ENCODE results near the gene SMAD7.

SMAD7 gene

DNA sequence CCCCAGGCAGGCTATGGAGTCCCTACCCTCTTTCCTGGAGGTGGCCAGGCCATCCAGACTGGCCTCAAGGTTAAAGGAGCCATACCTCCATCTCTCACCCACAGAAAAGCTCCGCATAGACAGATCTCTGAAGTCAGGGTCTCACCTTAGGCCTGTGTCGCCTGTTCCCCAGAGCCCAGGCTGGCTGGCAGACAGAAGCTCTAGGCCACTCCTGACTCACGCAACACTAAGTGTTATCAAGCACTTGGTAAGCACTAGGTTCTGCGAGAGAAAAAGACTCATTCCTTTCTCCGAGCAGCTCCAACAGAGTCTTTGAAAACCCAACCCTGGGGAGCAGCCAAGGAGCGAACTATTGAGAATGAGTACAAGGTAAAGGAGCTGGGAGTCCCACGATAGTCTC lies 6.1 kb downstream of the SMAD7 start:
- DNase-seq (ENCODE audit: low read depth): no peak

DNA sequence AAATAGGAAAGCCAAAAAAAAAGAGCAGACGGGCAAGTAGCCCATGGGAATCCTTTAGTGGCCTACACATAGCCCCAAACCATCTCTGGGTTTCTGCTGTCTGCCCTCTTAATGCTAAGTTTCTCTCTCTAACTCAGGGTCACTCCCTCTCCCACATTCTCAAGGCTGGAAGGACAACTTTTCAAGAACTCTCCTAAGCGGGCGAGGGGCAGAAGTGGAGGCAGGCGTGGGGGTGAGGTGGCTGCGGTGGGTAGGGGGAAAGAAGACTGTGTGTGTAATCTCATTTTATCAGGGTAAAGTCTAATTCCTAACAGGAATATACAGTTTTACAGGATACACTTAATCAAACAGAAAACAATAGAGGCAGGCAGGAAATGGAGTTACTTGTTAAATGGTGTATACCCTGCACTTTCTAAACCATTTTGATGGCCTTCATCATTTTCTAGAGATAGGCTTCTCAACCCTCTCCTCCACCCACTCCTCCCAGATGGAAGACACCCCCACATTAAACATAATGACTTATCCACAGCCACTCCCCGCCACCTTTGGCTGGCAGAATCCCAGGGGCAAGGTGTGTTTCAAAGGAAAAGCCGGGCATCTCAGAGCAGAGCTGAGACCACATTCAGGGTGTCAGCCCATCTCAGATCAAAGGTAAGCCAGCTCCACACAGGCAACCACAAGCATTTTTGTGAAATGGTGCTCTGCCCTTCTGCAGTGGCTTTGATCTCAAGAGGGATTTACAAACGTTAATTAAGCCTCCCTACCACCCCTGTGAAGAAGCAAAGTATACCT lies 6.8 kb downstream of the SMAD7 start:
- DNase-seq (ENCODE audit: low read depth): no peak

DNA sequence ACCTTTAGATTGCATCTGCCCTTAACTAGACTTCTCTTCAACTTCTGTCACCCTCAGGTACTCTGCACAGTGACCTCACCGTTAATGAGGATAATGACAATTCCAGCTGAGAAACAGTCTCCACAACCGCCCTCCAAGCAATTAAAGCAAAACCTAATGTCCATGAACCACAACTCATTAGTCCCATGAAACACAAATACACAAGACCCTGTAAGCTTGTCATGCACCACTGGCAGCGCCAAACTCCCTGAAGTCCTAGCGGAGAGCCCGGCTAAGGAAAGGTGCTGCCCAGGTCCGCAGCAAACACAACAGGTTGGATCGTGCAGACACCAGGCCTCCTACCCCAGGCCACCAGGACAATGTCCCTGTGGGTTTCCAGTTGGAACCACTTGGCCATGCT lies 7.4 kb downstream of the SMAD7 start:
- no peak for DNase-seq (ENCODE audit: low read depth)

DNA sequence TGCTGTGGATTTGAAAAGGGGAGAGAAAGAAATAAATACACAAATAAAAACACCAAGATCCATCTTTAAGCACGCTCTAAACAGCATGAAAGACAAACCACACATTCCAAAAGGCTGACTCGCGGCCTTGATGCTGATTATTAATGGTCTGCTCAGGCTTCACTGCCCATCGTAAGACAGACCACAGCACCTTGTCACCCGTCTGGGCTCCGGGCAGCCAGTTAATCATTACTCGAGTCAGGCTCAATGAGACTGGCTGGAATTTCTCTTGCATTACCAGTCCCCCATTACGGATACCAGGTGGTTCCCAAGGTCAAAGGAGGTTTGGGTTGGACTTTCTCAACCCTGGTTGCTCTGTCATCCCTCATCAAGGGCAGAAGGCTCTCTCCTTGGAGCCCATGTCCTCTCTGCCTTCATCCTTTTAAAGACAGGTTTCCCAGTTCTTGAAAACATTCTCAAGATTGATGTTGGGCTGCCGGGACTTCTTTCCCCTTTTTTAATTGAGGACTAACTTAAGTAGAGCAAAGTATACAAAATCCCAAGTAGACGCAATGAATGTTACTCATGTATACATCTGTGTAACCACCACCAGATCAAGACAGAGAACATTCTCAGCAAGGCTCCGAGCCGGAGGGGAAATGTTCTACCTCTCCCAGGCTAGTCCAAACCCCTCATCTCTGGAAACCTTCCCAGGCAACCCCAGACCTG lies 8.1 kb downstream of the SMAD7 start:
- DNase-seq (ENCODE audit: low read depth): no peak

DNA sequence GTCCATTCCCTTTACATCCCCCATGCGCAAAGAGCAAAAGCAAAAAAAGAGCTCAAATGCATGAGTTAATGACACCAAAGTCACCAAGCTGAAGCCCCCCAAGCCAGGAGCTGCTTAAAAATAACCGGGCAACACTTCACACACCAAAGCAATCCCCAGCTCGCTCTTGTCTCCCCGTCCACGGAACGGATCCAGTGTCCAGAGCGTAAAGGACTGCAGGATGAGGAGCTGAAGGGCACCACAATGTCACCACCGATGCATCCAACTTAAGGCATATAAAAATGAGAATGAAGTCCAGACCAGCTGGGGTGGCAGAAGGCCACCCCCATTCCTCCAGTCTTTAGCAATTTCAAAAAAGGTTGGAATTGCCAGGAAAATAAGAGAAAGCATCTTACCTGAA lies 8.7 kb downstream of the SMAD7 start:
- no peak for DNase-seq (ENCODE audit: low read depth)

DNA sequence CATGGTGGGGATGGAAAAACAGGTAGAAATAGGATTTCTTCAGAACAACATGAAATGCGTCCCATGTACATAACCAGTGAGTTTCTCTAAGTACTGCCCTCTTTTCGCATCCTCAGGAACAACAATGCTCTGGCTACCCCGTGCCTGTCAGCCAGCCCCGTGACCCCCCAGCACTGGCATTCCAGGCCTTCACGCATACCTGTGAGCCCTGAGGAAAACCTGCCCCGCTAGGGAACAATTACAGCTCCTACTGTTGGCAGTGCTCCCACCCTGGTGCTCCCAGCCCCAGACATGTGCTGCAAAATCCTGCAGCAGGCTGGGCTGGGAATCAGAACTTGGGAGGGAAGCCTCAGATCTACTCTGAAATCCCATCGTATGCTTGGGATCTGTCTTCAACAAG lies 9.1 kb downstream of the SMAD7 start:
- DNase-seq (ENCODE audit: low read depth): no peak

DNA sequence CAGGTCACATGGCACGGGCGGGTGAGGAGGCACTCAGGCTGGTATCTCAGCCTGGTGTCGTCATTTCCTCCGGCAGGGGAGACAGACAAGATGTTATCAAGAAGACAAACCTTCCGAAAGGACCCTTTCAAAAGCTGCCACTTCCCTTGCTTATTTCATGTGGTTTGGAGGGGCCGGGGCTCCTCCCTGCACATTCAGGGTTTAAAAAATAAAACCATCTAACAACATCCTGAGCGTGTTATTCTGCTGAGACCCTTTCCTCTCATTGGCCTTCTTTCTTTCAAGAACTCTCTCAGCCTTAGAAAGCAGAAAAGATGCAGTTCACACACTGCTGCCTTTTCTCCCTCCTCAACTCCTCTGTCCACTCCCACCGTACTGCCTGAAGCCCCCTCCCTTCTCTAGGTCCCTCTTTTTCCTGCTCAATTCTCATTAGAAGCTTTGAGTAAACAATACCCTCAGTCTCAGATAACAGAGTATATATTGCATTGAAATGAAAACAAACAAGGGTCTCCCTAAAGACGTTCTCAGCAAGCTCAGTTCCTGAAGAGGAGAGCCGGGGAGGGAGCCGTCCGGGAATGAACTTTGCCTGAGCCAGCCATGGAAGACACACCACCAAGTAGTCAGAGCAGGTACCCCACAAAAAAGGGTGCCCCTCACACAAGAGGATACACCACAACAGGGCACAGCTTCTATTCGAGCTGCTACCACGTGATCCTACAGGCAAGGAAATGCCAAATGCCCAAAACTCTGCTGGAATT lies 9.7 kb downstream of the SMAD7 start:
- DNase-seq (ENCODE audit: low read depth): peak; percentile 80

DNA sequence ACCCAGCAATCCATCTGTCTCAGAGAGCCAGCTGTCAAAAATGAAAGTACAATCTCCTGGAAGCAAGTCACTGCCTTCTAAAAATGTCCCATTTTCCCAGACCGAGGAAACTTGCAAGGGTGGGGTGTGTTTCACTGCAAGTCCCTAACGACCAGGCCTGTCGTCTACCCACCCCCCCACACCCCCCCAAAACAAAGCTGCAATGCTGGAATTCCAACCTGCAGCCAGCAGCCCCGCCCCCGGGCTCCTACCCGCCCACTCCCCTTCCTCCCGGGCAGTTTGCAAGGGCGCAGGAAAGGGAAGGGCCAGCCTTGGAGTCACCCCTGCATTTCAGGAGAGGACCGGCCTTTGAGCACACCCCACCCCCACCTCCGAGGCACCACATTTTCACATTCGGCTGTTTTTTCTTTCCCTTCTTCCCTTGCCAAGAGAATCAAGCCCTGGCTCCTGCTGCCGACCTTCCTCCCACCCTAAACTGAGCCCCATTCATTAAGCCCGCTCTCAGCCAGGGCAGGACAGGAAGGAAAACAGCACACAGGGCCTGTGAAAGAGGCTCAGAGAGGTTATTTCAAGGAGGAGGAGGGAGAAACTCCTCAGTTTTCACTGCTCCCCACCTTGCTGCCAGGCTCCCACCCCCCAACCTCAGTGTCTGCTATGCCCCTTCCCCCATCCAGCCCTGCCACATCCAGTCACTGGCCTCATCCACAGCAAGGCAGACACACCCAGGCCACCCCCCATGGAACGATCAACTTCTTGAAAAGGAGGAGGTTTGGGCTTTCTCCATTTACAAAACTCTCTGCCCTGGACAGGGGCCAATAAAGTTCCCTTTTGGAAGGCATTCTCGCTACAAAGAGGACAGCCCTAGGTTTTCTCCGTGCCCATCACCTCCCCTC lies 11.3 kb downstream of the SMAD7 start:
- DNase-seq (ENCODE audit: low read depth): no peak

DNA sequence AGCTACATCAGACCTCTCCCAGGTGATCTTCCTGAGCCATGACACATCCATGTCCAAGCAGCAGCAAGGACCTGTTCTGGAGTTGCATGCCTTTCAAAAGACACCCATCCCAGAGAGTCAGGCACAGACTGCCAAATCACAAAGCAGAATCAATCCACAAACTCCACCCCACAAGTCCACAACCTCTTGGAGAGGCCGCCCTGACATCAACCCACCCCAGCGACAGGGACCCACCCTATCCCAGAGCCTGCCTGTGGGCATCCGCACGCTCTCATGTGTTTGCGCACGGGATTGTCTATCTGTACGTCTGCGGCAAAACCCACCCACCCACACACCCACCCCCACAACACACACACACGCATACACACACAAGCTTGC lies 11.9 kb downstream of the SMAD7 start:
- DNase-seq (ENCODE audit: low read depth): no peak

DNA sequence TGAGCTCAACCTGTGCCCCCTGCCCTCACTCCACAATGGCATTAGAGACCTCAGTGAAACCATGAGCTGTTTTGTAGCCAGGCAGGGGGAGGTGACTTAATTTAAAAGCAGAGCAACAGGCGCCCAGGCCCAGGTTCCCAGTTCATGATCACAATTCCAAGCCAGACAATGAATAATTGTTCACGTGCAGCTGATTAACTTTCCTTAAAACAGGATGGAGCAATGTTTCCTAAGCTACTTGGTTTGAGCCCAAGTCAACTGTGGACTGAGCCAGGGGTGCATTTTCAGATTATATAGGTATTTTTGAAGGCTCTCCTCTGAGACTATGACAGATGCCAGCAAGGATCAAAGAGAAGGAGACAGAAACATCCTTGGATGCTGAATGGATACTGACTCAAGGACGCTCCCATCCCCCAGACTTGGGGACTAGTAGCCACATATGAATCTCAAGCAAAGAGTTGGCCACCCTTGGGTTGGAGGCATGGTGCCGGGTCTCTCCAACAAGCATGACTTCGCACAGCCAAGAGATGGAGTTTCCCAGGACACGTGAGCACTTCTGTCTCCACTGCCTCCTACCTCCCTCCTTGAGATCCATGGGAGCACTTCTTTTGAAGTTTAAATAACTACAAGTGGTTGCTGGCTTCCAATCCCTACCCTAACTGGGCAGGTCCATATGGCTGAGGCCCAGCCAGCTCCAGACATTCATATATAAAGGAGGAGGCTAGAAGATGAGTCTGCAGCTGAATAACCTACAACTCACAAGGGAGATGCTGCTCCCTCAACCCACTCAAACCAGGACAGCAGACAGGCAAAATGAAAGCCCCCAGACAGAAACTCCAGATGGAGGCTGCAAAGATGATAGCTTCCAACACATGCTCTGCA lies 12.7 kb downstream of the SMAD7 start:
- no peak for DNase-seq (ENCODE audit: low read depth)

DNA sequence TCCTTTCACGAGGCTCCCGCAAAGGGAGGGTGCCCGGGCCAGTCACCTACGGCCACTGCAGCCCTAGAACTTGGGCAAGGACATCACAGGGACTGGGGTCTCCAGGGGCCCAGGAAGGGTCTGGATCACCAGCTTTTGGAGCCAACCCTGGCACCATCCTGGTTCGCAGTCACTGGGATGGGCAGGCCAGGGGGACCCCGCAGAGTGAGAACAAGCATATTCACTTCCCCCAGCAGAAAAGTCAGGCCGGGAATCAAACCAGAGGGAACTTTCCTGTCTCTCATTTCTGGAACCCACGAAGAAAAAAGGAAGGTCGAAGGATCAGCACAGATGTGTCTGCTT lies 15.4 kb downstream of the SMAD7 start:
- no peak for DNase-seq (ENCODE audit: low read depth)

DNA sequence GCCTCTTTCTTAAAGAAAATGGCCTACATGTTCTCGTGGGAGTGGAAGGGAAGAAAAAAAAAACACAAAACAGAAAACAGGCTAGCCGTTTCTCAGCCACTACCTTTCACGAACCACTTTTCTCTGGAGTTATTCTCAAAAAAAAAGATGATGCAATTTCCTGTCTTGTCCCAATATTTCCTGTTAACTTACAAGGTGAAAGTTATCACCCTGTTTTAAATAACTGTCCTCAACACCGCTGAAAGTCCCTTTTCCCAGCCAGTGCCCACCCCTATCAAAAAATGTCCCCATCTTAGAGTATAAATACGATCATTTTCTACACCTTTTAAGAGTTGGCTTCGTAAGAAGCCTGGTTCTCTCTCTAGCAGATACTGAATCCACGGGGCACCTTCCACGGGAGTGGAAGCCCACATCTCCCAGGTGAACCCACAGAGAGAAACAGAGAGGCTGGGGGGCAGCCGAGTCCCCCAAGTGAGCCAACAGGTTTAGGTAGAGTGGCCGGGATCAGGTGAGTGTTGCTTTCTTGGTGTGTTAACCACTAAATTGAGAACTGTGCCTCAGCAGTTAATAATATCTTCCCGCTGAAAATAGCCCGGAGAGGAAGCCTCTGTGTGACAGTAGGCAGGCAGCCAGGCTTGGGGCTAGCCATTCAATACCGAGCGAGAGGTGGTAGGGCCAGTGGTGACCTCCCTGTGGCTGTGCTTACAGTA lies 15.9 kb downstream of the SMAD7 start:
- no peak for DNase-seq (ENCODE audit: low read depth)

DNA sequence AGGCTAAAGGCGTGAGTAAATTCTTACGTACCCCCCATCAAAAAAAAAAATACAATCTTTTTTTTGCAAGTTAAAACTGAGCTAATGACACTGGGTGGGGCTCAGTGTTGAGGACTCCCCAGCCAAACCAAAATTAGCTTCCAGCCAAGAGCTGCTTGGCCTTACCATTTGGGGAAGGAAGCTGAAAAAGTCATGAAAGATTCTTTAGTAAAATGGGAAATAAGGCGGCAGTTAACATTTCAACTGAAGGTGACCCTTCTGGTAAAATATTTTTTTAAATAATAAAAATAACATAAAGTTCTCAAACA lies 16.4 kb downstream of the SMAD7 start:
- no peak for DNase-seq (ENCODE audit: low read depth)

DNA sequence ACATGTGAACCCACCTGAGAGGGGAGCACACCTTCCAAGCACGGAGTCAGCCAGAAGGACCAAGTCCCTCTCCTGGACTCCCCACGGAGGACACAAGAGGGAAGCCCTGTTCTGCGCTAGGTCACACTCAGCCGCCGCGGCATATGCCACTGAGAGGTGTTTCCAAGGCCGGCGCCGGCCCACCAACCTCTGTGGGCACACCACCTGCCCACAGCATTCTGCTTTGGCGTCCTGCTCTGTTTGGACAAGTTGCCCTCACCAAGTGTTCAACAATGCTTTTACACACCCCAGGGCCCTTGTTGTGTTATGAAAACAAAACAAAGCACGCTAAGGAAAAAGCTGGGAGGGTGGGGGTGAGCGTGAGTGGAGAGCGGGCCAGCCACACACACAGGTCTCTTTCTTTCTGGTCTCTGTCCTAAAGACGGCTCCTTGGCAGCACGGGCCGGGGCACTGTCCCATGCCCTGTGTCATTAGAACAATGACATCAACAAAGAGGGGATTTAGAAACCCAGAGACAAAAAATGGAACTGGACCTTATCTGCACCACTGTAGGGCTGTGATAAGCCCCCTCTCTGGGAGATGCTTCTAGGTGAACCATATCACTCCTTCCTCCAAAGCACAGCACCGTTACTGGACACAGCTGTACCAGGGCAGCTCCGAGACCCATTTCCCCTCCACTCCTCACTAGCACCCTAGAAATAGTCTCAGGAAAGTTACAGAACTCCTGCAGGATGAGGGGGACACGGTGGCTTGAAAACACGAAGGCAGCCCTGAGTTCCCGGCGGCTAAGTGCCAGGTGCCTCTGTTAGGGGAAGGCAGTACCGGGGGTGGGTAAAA lies 17.0 kb downstream of the SMAD7 start:
- DNase-seq (ENCODE audit: low read depth): no peak

DNA sequence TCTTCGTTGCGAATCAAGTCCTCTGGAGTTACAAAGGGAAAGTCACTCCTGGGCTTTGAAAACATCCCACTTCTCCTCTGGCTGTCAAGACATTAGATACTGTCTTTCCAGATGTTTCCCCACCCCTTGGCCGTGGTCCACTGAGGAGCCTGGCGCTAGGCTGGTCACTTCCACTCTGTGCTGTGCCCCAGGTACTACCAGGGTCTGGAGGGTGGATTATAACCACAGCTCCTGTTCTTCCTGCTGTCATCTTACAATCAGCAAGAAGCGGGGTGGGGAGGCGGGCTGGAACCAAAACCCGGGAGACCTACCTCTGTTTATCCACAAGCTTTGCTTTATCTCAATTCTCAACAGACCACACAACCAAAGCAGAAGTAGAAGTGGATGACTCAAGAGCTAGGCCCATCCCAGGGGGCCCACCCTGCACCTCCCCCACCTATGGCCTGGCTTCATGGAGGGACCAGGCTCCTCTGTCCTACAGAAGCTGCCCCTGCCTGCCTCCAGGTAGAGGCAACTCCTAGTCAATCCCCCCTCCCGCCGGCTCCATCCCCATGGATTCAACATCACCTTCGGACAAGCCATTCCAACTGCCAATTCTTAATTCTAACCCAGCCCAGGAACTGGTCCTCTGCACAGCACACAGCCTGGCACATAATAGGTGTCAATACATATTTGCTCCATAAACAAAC lies 17.8 kb downstream of the SMAD7 start:
- DNase-seq (ENCODE audit: low read depth): no peak

DNA sequence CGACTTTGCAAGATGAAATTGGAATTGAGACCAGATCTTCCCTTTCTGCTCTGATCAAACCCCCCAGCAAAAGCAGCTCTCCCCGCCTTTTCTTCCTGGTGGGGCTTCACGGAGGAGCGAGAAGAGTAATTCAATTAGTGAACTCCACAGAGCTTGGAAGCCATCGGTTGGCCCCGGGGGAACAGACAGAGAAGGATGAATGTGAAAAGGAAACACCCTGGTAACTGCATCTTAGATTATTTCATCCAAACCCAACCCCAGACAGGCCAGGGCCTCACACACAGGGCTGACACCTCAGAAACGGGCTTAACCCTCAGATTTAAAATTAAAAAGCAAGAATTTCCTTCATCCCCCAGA lies 18.3 kb downstream of the SMAD7 start:
- DNase-seq (ENCODE audit: low read depth): no peak

DNA sequence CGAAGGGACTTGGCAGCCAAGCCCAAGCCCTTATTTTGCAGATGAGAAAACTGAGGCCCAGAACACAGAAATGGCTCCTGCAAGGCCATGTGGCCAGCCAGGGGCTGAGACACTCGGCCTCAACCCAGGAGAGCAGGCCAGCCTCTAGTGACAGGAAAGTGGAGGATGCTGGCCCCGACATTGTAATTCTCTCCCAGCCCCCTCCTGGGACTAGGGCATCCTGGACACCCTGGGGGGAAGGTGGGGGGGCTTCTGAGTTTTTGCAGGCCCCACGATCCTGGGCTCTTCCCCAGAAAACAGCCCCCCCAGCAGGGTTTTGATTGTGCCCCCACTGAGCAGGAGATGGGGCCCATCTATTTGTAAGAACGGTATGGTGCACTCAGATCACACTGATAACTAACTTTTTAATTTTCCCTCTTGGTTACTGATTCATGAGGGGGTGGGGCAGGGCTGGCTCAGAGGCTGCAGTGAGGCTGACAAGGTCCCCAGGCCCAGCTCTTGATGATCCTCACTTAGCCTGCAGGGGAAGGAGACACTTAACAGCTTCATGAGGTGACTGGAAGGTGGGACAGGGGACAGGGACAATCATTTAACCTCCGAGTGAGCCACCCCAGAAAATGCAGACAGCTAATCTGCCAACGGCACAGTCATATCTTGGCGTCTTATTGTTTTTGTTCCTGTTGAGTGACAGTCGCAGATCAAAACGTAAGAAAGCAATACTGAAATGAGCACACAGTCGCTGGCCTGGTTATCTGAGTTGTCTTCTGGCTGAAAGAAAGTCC lies 18.9 kb downstream of the SMAD7 start:
- no peak for DNase-seq (ENCODE audit: low read depth)

DNA sequence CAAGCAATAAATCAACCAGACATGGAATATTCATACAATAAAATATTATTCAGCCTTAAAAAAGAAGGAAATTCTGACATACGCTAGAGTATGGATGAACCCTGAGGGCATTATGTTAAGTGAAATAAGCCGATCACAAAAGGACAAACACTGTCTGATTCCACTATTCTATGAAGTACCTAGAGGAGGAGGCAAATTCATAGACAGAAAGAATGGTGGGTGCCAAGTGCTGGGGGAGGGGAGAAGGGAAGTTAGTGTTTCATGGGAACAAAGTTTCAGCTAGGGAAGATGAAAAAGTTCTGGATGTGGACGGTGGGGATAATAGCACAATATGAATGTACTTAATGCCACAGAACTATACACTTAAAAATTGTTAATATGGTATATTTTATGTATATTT lies 19.8 kb downstream of the SMAD7 start:
- DNase-seq (ENCODE audit: low read depth): no peak
